Hepatocyte (in vitro differentiated cells): ENCODE results near the gene SARS2. TPM values are rescaled to one million over a fixed set of nuclear protein-coding genes. Genes with fewer than 3 reads are reported as not detected.
"Not testable (repeated sequence)": the region's sequence is repeated elsewhere in the genome, so short reads cannot be mapped to it uniquely, and the experiment has no call there.

Experiments used
- DNase-seq: peaks from one replicate; pipeline ENCODE4 v3.0.0-alpha.2; 2016; ENCODE audit warnings: low spot score
- H2AFZ ChIP-seq: fragments of 200-600 bp; sonication (generic); 2 replicates; pipeline ENCODE4 v1.6.0; 2016; ENCODE audit warnings: antibody characterized with exemption, mild to moderate bottlenecking
- H3K27ac ChIP-seq: fragments of 200-600 bp; sonication (generic); 2 replicates; pipeline ENCODE4 v1.5.1; 2016; ENCODE audit warnings: mild to moderate bottlenecking
- H3K27me3 ChIP-seq: fragments of 200-600 bp; sonication (generic); 2 replicates; pipeline ENCODE4 v1.6.1; 2016
- H3K36me3 ChIP-seq: fragments of 200-600 bp; sonication (generic); replicated peaks from 2 replicates; pipeline ENCODE4 v1.5.1; 2016; ENCODE audit warnings: low read depth; ENCODE audit not compliant: insufficient read depth
- H3K4me1 ChIP-seq: fragments of 200-600 bp; sonication (generic); 2 replicates; pipeline ENCODE4 v1.5.1; 2016; ENCODE audit warnings: mild to moderate bottlenecking, moderate library complexity; ENCODE audit not compliant: insufficient read depth
- H3K4me2 ChIP-seq: fragments of 200-600 bp; sonication (generic); 2 replicates; pipeline ENCODE4 v1.6.0; 2016
- H3K4me3 ChIP-seq: fragments of 200-600 bp; sonication (generic); 2 replicates; pipeline ENCODE4 v1.5.1; 2016; ENCODE audit warnings: mild to moderate bottlenecking
- H3K79me2 ChIP-seq: fragments of 200-600 bp; sonication (generic); 2 replicates; pipeline ENCODE4 v1.6.0; 2017; ENCODE audit warnings: mild to moderate bottlenecking
- H3K9me2 ChIP-seq: fragments of 200-600 bp; sonication (generic); replicated peaks from 2 replicates; pipeline ENCODE4 v1.6.0; 2017; ENCODE audit warnings: mild to moderate bottlenecking; ENCODE audit not compliant: insufficient read depth
- H3K9me3 ChIP-seq: fragments of 200-600 bp; sonication (generic); 2 replicates; pipeline ENCODE4 v1.5.1; 2016; ENCODE audit warnings: low read depth, mild to moderate bottlenecking
- H4K20me1 ChIP-seq: fragments of 200-600 bp; sonication (generic); 2 replicates; pipeline ENCODE4 v1.6.0; 2016; ENCODE audit warnings: mild to moderate bottlenecking; ENCODE audit not compliant: insufficient read depth, poor library complexity, severe bottlenecking
- CTCF ChIP-seq: fragments of 200-600 bp; sonication (generic); IDR thresholded peaks from 2 replicates; pipeline ENCODE4 v1.5.1; 2016; ENCODE audit warnings: antibody characterized with exemption, mild to moderate bottlenecking; ENCODE audit not compliant: poor library complexity
- EZH2 ChIP-seq: fragments of 200-600 bp; sonication (generic); IDR thresholded peaks from 2 replicates; pipeline ENCODE4 v1.6.1; 2016; ENCODE audit warnings: antibody characterized with exemption, mild to moderate bottlenecking, borderline replicate concordance
- EZH2phosphoT487 ChIP-seq: fragments of 200-600 bp; sonication (generic); IDR thresholded peaks from one replicate; pipeline ENCODE4 v1.6.1; 2018; ENCODE audit warnings: antibody characterized with exemption, mild to moderate bottlenecking, low read depth, moderate library complexity; ENCODE audit not compliant: unreplicated experiment, severe bottlenecking
- WGBS: methylation state at CpG from one replicate; pipeline ENCODE4 v1.1.6; 2016; ENCODE audit warnings: low lambda C conversion rate; ENCODE audit errors: missing lambda C conversion rate; 5-methylcytosine and 5-hydroxymethylcytosine counted together
- polyA plus RNA-seq: library from polyadenylated mRNA; unstranded; fragments of >200 nt; fragmentation: Nextera tagmentation; extraction: Ambion mirVana; gene quantifications from 2 replicates; pipeline ENCODE4 v1.2.1, GENCODE V29; 2016
- total RNA-seq: library from RNA; depleted of rRNA; stranded (reverse); fragments of >200 nt; gene quantifications from 2 replicates; pipeline ENCODE4 v1.2.3, GENCODE V29; 2014

Gene SARS2
- total and polyA plus RNA-seq, 2 experiments from 2014 or later = 24.2 to 47.7 TPM

- no peak overlapping the region for H3K27ac ChIP-seq
- no peaks in the 10 kb centered on the region for H4K20me1 ChIP-seq
- peaks cover 4% of the 10 kb centered on the region for H3K79me2 ChIP-seq
- H3K4me3 ChIP-seq = no peak overlapping the region
- TF ChIP-seq CTCF (no peak), EZH2phosphoT487 (no peak), EZH2 (no peak)
- no peaks in the 10 kb centered on the region for H3K9me3 ChIP-seq
- no peaks in the 10 kb centered on the region for H3K27me3 ChIP-seq
- H3K9me2 ChIP-seq = no peaks in the 10 kb centered on the region
- no peak overlapping the region for H3K4me2 ChIP-seq
- no peak for DNase-seq
- H2AFZ ChIP-seq = no peak overlapping the region
- H3K4me1 ChIP-seq = no peaks in the 10 kb centered on the region
- H3K36me3 ChIP-seq = no peaks in the 10 kb centered on the region
Observed at GRCh38 chr19:38890686-38891085, 39.9 kb downstream of the SARS2 start.

- H3K9me2 ChIP-seq = no peaks in the 10 kb centered on the region
- no peaks in the 10 kb centered on the region for H3K27me3 ChIP-seq
- WGBS = 94% methylated on average over 8 of the region's 8 CpGs
- H3K4me3 ChIP-seq = no peak overlapping the region
- H3K79me2 ChIP-seq = no peaks in the 10 kb centered on the region
- H4K20me1 ChIP-seq = no peaks in the 10 kb centered on the region
- no peaks in the 10 kb centered on the region for H3K9me3 ChIP-seq
- H3K4me1 ChIP-seq = no peaks in the 10 kb centered on the region
- H3K36me3 ChIP-seq = no peaks in the 10 kb centered on the region
- no peak overlapping the region for H3K4me2 ChIP-seq
- no peak for DNase-seq
- no peak overlapping the region for H2AFZ ChIP-seq
- no peak overlapping the region for H3K27ac ChIP-seq
- TF ChIP-seq CTCF (no peak), EZH2phosphoT487 (no peak), EZH2 (no peak)
Observed at GRCh38 chr19:38889803-38890202, 40.8 kb downstream of the SARS2 start.

- H3K9me3 ChIP-seq = no peaks in the 10 kb centered on the region
- H4K20me1 ChIP-seq = no peaks in the 10 kb centered on the region
- no peak overlapping the region for H2AFZ ChIP-seq
- H3K4me1 ChIP-seq = no peaks in the 10 kb centered on the region
- no peak overlapping the region for H3K4me3 ChIP-seq
- no peaks in the 10 kb centered on the region for H3K79me2 ChIP-seq
- DNase-seq = no peak
- H3K36me3 ChIP-seq = no peaks in the 10 kb centered on the region
- 97% methylated on average over 17 of the region's 17 CpGs for WGBS
- no peak overlapping the region for H3K4me2 ChIP-seq
- H3K27me3 ChIP-seq = no peaks in the 10 kb centered on the region
- H3K27ac ChIP-seq = no peak overlapping the region
- H3K9me2 ChIP-seq = no peaks in the 10 kb centered on the region
- TF ChIP-seq EZH2 (no peak), CTCF (no peak), EZH2phosphoT487 (no peak)
Observed at GRCh38 chr19:38888876-38889275, 41.7 kb downstream of the SARS2 start.

GRCh38 chr19:38884691-38885090 lies 45.9 kb downstream of the SARS2 start:
- WGBS = 97% methylated on average over 3 of the region's 3 CpGs

More at GRCh38 chr19:38884691-38885090, 45.9 kb downstream of the SARS2 start:
- H3K4me2 ChIP-seq, H3K27ac ChIP-seq, DNase-seq, H3K27me3 ChIP-seq, H3K9me3 ChIP-seq, H3K36me3 ChIP-seq, H3K4me3 ChIP-seq, H3K9me2 ChIP-seq, H3K79me2 ChIP-seq, H2AFZ ChIP-seq, H4K20me1 ChIP-seq, H3K4me1 ChIP-seq: not testable (repeated sequence)
